ENCODE measurements around the gene TNFRSF1B. TPM values are rescaled to one million over a fixed set of nuclear protein-coding genes. Genes with fewer than 3 reads are reported as not detected.

Gene TNFRSF1B
- total and polyA plus RNA-seq, 9 of the 15 experiments (the other 6 are each of a cell fraction or from before 2014, with no cell fraction given), result 8.8 to 91.3 (median 36.0) TPM

DNA sequence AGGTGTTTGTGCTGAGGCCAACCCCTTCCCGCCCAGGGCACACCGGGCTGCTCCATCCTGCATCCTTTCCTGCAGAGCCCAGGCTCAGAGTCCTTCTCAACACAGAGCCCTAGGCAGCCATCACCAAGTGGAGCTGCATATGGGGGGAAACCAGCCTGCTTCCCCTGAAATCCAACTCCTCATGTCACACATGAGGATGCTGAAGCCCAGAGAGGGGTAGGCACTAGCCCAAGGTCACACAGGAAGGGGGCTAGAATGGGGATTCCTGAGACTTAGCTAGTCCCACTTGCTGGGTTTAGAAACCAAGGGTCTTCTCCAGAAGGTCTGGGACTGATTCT, 5.5 kb upstream of the TNFRSF1B start (continued):
- TF ChIP-seq, protein P1, sequence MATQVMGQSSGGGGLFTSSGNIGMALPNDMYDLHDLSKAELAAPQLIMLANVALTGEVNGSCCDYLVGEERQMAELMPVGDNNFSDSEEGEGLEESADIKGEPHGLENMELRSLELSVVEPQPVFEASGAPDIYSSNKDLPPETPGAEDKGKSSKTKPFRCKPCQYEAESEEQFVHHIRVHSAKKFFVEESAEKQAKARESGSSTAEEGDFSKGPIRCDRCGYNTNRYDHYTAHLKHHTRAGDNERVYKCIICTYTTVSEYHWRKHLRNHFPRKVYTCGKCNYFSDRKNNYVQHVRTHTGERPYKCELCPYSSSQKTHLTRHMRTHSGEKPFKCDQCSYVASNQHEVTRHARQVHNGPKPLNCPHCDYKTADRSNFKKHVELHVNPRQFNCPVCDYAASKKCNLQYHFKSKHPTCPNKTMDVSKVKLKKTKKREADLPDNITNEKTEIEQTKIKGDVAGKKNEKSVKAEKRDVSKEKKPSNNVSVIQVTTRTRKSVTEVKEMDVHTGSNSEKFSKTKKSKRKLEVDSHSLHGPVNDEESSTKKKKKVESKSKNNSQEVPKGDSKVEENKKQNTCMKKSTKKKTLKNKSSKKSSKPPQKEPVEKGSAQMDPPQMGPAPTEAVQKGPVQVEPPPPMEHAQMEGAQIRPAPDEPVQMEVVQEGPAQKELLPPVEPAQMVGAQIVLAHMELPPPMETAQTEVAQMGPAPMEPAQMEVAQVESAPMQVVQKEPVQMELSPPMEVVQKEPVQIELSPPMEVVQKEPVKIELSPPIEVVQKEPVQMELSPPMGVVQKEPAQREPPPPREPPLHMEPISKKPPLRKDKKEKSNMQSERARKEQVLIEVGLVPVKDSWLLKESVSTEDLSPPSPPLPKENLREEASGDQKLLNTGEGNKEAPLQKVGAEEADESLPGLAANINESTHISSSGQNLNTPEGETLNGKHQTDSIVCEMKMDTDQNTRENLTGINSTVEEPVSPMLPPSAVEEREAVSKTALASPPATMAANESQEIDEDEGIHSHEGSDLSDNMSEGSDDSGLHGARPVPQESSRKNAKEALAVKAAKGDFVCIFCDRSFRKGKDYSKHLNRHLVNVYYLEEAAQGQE (IDR thresholded peaks at IDR 0.05; ENCODE audit: borderline replicate concordance), result no peak
- TF ChIP-seq, protein P1 (CRISPR knock-in tag; IDR thresholded peaks at IDR 0.05; ENCODE audit: low read depth), result no peak
- TF ChIP-seq BCOR (IDR thresholded peaks at IDR 0.05), result peak; percentile 97
- peak; percentile 96 for TF ChIP-seq ZFP36 (IDR thresholded peaks at IDR 0.05; ENCODE audit: low read depth, low read length, partially characterized antibody)
- TF ChIP-seq, protein P2, sequence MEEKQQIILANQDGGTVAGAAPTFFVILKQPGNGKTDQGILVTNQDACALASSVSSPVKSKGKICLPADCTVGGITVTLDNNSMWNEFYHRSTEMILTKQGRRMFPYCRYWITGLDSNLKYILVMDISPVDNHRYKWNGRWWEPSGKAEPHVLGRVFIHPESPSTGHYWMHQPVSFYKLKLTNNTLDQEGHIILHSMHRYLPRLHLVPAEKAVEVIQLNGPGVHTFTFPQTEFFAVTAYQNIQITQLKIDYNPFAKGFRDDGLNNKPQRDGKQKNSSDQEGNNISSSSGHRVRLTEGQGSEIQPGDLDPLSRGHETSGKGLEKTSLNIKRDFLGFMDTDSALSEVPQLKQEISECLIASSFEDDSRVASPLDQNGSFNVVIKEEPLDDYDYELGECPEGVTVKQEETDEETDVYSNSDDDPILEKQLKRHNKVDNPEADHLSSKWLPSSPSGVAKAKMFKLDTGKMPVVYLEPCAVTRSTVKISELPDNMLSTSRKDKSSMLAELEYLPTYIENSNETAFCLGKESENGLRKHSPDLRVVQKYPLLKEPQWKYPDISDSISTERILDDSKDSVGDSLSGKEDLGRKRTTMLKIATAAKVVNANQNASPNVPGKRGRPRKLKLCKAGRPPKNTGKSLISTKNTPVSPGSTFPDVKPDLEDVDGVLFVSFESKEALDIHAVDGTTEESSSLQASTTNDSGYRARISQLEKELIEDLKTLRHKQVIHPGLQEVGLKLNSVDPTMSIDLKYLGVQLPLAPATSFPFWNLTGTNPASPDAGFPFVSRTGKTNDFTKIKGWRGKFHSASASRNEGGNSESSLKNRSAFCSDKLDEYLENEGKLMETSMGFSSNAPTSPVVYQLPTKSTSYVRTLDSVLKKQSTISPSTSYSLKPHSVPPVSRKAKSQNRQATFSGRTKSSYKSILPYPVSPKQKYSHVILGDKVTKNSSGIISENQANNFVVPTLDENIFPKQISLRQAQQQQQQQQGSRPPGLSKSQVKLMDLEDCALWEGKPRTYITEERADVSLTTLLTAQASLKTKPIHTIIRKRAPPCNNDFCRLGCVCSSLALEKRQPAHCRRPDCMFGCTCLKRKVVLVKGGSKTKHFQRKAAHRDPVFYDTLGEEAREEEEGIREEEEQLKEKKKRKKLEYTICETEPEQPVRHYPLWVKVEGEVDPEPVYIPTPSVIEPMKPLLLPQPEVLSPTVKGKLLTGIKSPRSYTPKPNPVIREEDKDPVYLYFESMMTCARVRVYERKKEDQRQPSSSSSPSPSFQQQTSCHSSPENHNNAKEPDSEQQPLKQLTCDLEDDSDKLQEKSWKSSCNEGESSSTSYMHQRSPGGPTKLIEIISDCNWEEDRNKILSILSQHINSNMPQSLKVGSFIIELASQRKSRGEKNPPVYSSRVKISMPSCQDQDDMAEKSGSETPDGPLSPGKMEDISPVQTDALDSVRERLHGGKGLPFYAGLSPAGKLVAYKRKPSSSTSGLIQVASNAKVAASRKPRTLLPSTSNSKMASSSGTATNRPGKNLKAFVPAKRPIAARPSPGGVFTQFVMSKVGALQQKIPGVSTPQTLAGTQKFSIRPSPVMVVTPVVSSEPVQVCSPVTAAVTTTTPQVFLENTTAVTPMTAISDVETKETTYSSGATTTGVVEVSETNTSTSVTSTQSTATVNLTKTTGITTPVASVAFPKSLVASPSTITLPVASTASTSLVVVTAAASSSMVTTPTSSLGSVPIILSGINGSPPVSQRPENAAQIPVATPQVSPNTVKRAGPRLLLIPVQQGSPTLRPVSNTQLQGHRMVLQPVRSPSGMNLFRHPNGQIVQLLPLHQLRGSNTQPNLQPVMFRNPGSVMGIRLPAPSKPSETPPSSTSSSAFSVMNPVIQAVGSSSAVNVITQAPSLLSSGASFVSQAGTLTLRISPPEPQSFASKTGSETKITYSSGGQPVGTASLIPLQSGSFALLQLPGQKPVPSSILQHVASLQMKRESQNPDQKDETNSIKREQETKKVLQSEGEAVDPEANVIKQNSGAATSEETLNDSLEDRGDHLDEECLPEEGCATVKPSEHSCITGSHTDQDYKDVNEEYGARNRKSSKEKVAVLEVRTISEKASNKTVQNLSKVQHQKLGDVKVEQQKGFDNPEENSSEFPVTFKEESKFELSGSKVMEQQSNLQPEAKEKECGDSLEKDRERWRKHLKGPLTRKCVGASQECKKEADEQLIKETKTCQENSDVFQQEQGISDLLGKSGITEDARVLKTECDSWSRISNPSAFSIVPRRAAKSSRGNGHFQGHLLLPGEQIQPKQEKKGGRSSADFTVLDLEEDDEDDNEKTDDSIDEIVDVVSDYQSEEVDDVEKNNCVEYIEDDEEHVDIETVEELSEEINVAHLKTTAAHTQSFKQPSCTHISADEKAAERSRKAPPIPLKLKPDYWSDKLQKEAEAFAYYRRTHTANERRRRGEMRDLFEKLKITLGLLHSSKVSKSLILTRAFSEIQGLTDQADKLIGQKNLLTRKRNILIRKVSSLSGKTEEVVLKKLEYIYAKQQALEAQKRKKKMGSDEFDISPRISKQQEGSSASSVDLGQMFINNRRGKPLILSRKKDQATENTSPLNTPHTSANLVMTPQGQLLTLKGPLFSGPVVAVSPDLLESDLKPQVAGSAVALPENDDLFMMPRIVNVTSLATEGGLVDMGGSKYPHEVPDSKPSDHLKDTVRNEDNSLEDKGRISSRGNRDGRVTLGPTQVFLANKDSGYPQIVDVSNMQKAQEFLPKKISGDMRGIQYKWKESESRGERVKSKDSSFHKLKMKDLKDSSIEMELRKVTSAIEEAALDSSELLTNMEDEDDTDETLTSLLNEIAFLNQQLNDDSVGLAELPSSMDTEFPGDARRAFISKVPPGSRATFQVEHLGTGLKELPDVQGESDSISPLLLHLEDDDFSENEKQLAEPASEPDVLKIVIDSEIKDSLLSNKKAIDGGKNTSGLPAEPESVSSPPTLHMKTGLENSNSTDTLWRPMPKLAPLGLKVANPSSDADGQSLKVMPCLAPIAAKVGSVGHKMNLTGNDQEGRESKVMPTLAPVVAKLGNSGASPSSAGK (IDR thresholded peaks at IDR 0.05), result no peak
- TF ChIP-seq FOXK1 (CRISPR knock-in tag; IDR thresholded peaks at IDR 0.05; ENCODE audit: borderline replicate concordance), result no peak
- TF ChIP-seq WHSC1 (IDR thresholded peaks at IDR 0.05; ENCODE audit: low read length), result no peak
- TF ChIP-seq ZNF668 (CRISPR knock-in tag; IDR thresholded peaks at IDR 0.05), result no peak
- TF ChIP-seq RB1 (IDR thresholded peaks at IDR 0.05; ENCODE audit: low read depth), result peak; percentile 18; the same call in 1 of the 2 replicates
- no peak for TF ChIP-seq ZNF780A (CRISPR knock-in tag; IDR thresholded peaks at IDR 0.05)
